PC-9 (cell line): ENCODE results near the gene ADAMTS13.

ENCODE experiments used
- EZH2 ChIP-seq: fragments of 200-600 bp; sonication (generic); IDR thresholded peaks from 2 replicates; pipeline ENCODE4 v1.8.0; 2017; ENCODE audit warnings: antibody characterized with exemption, low read depth
- TF ChIP-seq, protein P1 (sequence below): fragments of 200-600 bp; sonication (generic); conservative IDR thresholded peaks from 2 replicates; pipeline ENCODE4 v1.6.1; 2017; ENCODE audit warnings: mixed run types, antibody characterized with exemption, mild to moderate bottlenecking, moderate library complexity

DNA sequence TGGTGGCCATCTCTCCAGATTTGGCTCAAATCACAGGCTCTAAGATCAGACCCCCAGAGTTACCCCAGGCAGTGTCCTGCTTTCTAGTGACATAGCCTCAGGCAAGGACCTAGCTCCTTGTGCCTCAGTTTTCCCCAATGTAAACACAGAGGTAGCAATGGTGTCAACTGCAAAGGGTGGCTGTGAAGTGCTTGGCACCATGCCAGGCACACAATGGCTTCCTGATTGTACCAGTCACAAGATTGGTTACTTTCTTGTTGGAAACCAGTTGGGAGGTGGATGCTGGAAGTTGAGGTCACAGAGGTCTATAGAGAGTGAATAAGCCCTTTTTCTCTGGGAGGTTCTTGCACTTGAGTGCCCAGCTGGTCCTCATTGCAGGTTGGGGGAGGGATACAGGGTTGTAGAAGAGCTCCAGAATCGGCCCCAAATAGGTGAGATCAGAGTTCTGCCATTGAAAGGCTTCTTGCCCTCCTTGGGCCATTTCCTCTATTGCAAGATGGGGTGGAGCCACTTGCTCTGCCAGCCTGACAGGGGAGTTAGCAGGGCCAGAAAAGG lies 43.7 kb upstream of the ADAMTS13 start:
- TF ChIP-seq, protein P1, sequence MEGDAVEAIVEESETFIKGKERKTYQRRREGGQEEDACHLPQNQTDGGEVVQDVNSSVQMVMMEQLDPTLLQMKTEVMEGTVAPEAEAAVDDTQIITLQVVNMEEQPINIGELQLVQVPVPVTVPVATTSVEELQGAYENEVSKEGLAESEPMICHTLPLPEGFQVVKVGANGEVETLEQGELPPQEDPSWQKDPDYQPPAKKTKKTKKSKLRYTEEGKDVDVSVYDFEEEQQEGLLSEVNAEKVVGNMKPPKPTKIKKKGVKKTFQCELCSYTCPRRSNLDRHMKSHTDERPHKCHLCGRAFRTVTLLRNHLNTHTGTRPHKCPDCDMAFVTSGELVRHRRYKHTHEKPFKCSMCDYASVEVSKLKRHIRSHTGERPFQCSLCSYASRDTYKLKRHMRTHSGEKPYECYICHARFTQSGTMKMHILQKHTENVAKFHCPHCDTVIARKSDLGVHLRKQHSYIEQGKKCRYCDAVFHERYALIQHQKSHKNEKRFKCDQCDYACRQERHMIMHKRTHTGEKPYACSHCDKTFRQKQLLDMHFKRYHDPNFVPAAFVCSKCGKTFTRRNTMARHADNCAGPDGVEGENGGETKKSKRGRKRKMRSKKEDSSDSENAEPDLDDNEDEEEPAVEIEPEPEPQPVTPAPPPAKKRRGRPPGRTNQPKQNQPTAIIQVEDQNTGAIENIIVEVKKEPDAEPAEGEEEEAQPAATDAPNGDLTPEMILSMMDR = no peak
- TF ChIP-seq EZH2 = no peak
